ENCODE data around the gene AGPAT4.
A peak's percentile ranks its signal among the peaks of the same experiment; 100 is the strongest.

Gene AGPAT4

DNA sequence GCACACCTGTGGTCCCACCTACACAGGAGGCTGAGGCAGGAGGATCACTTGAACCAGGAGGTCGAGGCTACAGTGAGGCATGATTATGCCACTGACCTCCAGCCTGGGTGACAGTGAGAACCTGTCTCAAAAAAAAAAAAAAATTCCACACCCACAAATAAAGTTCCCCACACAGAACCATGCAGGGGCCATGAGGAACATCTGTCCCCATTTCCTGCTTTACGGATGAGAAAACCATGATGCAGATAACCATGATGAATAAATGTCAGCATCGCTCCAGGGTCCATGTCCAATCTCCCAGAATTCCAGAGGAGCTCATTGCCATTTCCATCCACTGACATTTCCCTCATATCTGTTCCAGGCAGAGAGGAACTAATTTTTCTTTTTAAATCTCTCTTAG, 16.9 kb upstream of the AGPAT4 start:
- TF ChIP-seq, protein P1, sequence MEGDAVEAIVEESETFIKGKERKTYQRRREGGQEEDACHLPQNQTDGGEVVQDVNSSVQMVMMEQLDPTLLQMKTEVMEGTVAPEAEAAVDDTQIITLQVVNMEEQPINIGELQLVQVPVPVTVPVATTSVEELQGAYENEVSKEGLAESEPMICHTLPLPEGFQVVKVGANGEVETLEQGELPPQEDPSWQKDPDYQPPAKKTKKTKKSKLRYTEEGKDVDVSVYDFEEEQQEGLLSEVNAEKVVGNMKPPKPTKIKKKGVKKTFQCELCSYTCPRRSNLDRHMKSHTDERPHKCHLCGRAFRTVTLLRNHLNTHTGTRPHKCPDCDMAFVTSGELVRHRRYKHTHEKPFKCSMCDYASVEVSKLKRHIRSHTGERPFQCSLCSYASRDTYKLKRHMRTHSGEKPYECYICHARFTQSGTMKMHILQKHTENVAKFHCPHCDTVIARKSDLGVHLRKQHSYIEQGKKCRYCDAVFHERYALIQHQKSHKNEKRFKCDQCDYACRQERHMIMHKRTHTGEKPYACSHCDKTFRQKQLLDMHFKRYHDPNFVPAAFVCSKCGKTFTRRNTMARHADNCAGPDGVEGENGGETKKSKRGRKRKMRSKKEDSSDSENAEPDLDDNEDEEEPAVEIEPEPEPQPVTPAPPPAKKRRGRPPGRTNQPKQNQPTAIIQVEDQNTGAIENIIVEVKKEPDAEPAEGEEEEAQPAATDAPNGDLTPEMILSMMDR (IDR thresholded peaks at IDR 0.05): no peak
- H3K4me1 Mint-ChIP-seq: peaks cover 11% of the 10 kb centered on the region
- H3K9me3 Mint-ChIP-seq: peaks cover 11% of the 10 kb centered on the region
- DNase-seq: no peak
- H3K27ac Mint-ChIP-seq: no peak overlapping the region
- H3K4me3 Mint-ChIP-seq: no peak overlapping the region
- H3K36me3 Mint-ChIP-seq (ENCODE audit: low read depth): no peaks in the 10 kb centered on the region
- H3K27me3 Mint-ChIP-seq (ENCODE audit: low read depth, poor library complexity): peaks cover 4% of the 10 kb centered on the region

DNA sequence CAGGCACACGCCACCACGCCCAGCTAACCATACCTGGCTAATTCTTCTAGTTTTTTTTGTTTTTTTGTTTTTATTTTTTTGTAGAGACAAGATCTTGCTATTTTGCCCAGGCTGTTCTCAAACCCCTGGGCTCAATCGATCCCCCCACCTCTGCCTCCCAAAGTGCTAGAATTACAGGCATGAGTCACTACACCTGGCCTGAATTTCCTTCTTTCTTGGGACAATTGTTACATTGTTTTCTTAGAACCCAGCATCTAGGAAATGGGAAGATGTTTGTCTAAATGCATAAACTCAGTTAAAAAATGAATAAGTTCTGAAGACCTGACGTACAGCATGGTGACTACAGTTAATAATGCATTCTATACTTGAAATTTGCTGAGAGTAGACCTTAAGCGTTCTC, 10.8 kb upstream of the AGPAT4 start:
- Mint-ChIP-seq H3K27ac (no peak overlapping the region), H3K4me1 (no peaks in the 10 kb centered on the region), H3K27me3 (ENCODE audit: low read depth, poor library complexity) (peaks cover 3% of the 10 kb centered on the region), H3K4me3 (no peak overlapping the region), H3K9me3 (peaks cover 14% of the 10 kb centered on the region), H3K36me3 (ENCODE audit: low read depth) (no peaks in the 10 kb centered on the region)
- TF ChIP-seq, protein P1 (IDR thresholded peaks at IDR 0.05): no peak
- DNase-seq: no peak

DNA sequence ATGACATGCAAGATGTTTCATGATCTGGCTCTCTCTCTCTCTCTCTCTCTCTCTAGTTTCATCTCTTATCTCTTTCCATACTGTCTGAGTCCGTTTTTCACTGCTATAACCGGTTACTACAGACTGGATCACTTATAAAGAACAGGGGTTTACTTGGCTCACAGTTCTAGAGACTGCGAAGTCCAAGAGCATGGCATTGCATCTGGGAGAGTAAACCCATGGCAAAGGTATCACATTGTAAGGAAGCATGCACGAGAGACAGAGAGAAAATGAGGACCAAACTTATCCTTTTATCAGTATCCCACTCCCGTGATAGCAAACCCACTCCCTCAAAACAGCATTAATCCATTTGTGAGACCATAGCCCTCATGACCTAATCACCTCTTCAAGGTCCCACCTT, 7.2 kb upstream of the AGPAT4 start:
- DNase-seq: no peak
- Mint-ChIP-seq H3K9me3 (peaks cover 22% of the 10 kb centered on the region), H3K4me3 (no peak overlapping the region), H3K4me1 (no peaks in the 10 kb centered on the region), H3K27me3 (ENCODE audit: low read depth, poor library complexity) (peaks cover 3% of the 10 kb centered on the region), H3K27ac (no peak overlapping the region), H3K36me3 (ENCODE audit: low read depth) (no peaks in the 10 kb centered on the region)
- TF ChIP-seq, protein P1 (IDR thresholded peaks at IDR 0.05): no peak

DNA sequence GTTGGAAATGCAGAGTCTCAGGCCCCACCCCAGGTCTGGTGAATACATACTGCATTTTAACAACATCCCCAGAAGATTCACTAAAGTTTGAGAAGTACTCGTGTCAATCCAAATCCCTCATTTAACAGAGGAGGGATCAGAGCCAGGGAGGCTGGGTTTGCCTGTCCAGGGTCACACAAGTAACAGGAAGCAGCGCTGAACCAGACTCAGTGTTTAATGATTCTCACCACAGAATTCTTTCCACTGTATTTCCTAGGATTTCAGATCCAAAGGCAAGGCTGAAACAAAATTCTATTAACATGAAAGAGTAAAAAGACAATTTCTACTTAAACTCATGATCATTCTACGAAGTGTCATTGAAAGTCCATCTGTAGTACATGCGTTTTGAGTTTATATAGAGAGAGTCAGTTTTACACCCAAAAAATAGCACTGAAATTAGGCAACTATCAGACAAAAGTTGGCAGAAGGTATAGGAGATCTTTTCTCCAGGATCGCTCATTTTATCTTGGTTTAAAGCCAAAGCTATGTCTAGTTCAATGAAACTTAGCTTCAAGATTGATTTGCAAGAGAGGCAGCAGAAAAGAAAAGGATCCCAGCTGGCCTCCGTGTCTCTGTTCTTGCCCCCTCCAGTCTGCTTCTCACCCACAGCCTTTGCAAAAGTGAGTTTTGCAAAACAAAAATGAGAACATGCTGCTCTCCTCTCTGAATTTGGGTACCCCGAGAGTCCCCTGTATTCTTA, 6.0 kb upstream of the AGPAT4 start:
- no peak for DNase-seq

DNA sequence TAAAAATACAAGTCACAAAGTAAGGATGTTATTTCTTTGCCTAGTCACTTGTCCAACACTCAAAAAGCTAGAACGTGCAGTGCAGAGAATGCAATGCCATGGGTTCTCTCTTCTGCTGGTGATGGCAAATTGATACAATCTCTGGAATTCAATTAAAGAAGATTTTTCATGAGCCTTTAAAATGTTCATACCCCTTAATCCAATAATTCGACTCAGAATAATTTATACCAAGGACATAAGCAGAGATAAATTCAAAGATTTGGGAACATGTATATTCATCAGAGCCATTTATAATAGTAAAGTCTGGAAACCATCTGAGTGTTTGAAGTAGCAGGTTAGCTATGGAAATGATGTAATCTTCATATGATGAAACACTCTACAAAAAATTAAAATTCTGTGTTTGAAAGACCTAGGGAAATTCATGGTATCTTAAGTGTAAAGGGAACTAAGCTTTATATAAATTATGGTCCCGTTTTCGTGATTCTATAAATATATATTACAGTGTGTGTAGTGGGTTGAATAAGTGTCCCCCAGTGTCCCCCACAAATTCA, 2.8 kb upstream of the AGPAT4 start:
- H3K27me3 Mint-ChIP-seq (ENCODE audit: low read depth, poor library complexity): peaks cover 3% of the 10 kb centered on the region
- TF ChIP-seq, protein P1 (IDR thresholded peaks at IDR 0.05): no peak
- peaks cover 22% of the 10 kb centered on the region for H3K9me3 Mint-ChIP-seq
- no peak for DNase-seq
- no peak overlapping the region for H3K4me3 Mint-ChIP-seq
- H3K4me1 Mint-ChIP-seq: peaks cover 23% of the 10 kb centered on the region
- H3K27ac Mint-ChIP-seq: no peak overlapping the region
- H3K36me3 Mint-ChIP-seq (ENCODE audit: low read depth): no peaks in the 10 kb centered on the region

More for the DNA sequence above, 6.0 kb upstream of the AGPAT4 start:
- no peaks in the 10 kb centered on the region for H3K36me3 Mint-ChIP-seq (ENCODE audit: low read depth)
- TF ChIP-seq, protein P1 (IDR thresholded peaks at IDR 0.05): no peak
- peaks cover 4% of the 10 kb centered on the region for H3K4me1 Mint-ChIP-seq
- H3K27me3 Mint-ChIP-seq (ENCODE audit: low read depth, poor library complexity): peaks cover 3% of the 10 kb centered on the region
- H3K9me3 Mint-ChIP-seq: peaks cover 22% of the 10 kb centered on the region
- H3K27ac Mint-ChIP-seq: no peak overlapping the region
- no peak overlapping the region for H3K4me3 Mint-ChIP-seq

DNA sequence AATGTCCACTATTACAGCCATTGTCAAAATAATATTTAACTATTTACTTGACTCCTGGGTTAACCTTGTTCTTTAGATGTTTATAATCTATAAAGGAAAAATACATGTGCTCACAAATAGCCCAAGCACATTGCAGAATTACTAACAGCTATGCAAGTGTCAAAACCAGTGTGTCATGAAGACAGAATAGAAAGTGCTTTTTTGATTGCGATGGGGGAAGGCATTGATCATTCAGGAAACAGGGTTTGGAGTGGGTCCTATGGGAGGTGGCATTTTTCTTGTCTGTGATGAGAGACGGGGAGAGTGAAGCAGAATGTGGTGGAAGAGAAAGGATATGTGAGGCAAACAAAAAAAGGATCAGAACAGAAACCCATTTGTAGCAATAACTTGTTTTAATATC, 1.0 kb upstream of the AGPAT4 start:
- no peak for DNase-seq
- Mint-ChIP-seq H3K4me3 (peak overlapping the region; percentile 98), H3K9me3 (peaks cover 8% of the 10 kb centered on the region), H3K36me3 (ENCODE audit: low read depth) (peaks cover 11% of the 10 kb centered on the region), H3K4me1 (peaks cover 36% of the 10 kb centered on the region), H3K27me3 (ENCODE audit: low read depth, poor library complexity) (no peaks in the 10 kb centered on the region), H3K27ac (no peak overlapping the region)
- TF ChIP-seq, protein P1 (IDR thresholded peaks at IDR 0.05): no peak

Data from nephron progenitor cell (in vitro differentiated cells).